Ovary (tissue), 9 donors: ENCODE results near the gene SMYD2. TPM values are rescaled to one million over a fixed set of nuclear protein-coding genes. Genes with fewer than 3 reads are reported as not detected.
"Not testable (repeated sequence)": the region's sequence is repeated elsewhere in the genome, so short reads cannot be mapped to it uniquely, and the experiment has no call there.

Experiments used
- DNase-seq, 5 donors: peaks; one replicate each; pipeline ENCODE4 v3.0.0-alpha.2; 2019 to 2020
- H3K27ac ChIP-seq, 2 donors: fragments of 200-600 bp; one replicate each; pipeline versions ENCODE4 v1.5.1 to v1.8.0; 2019 to 2022
- H3K27me3 ChIP-seq: fragments of 200-600 bp; one replicate; pipeline ENCODE4 v1.8.0; 2022
- H3K36me3 ChIP-seq: fragments of 200-600 bp; sonication (generic); one replicate; pipeline ENCODE4 v1.5.1; 2019
- H3K4me1 ChIP-seq: one replicate; pipeline ENCODE4 v1.8.1; 2013; ENCODE audit warnings: mild to moderate bottlenecking, moderate library complexity; ENCODE audit not compliant: insufficient read depth
- H3K4me3 ChIP-seq: fragments of 200-600 bp; sonication (generic); one replicate; pipeline ENCODE4 v1.5.1; 2017
- H3K9me3 ChIP-seq, 2 donors: fragments of 200-600 bp in 1 of 2; sonication (generic) in 1 of 2; one replicate each; pipeline versions ENCODE4 v1.5.1 to v1.8.1; 2013 to 2019; ENCODE audit warnings: mild to moderate bottlenecking in 1 of 2, moderate library complexity in 1 of 2
- EP300 ChIP-seq: sonication (generic); formaldehyde crosslinking; IDR thresholded peaks from one replicate; pipeline ENCODE4 v1.6.1; 2017; ENCODE audit warnings: antibody characterized with exemption
- POLR2A ChIP-seq: fragments of 450-650 bp; IDR thresholded peaks from one replicate; pipeline ENCODE4 v1.6.1; 2017; ENCODE audit warnings: antibody characterized with exemption, mild to moderate bottlenecking, moderate library complexity
- WGBS, 3 donors: extraction: QIAGEN DNeasy Blood & Tissue Kit in 1 of 3; methylation state at CpG; one replicate each; pipeline versions ENCODE4 v1.1.5 to v1.1.7; 2013 to 2017; 5-methylcytosine and 5-hydroxymethylcytosine counted together
- intact Hi-C, 4 donors: fragments of 100-400 bp; cut with DNase I; formaldehyde crosslinking; loops; one replicate each; pipeline versions ENCODE4 v1.11.0 to v1.15.1; 2022 to 2023
- polyA plus RNA-seq, 2 donors: library from polyadenylated mRNA; stranded (reverse); fragments of 200-250 nt in 1 of 2; fragments of 350-450 nt in 1 of 2; fragmentation: Illumina TruSeq in 1 of 2; extraction: RNeasy Lipid Tissue Mini Kit (QIAGEN cat#74804) in 1 of 2; gene quantifications; one replicate each; pipeline ENCODE4 v1.2.3, GENCODE V29; 2013 to 2014
- total RNA-seq, 7 donors: library from RNA; depleted of rRNA in 2 of 7; stranded (reverse); fragments of >200 nt in 2 of 7; fragmentation: NEBNext Ultra II Directional in 3 of 7; extraction: Animal tissue kit (Norgen Biotek cat#: 25700) in 3 of 7; gene quantifications; one replicate each; pipeline versions ENCODE4 v1.1.0 to v1.2.4, GENCODE V29; 2016 to 2023
- TF ChIP-seq, protein P1 (sequence below), 3 donors: fragments of 450-650 bp in 2 of 3; fragments of 200-600 bp in 1 of 3; IDR thresholded peaks; one replicate each; pipeline versions ENCODE4 v1.5.1 to v1.8.0; 2016 to 2022; ENCODE audit warnings: antibody characterized with exemption in 3 of 3, mild to moderate bottlenecking in 1 of 3
- donor health status: DM: no; HTN: no; CAD: no; lungs with moderate emphysema.
- donor health status: DM: no; HTN: no; CAD: no.
- donor health status: Bipolar disorder and iron deficiency.
- donor health status: DM: yes; HTN: yes; CAD: no.
- donor health status: DM: no; HTN: no; CAD: no.
- donor health status: DM: yes; HTN: yes; CAD: no.

Gene SMYD2
- total and polyA plus RNA-seq, 9 donors: 14.6 to 50.3 (median 17.2) TPM

DNA sequence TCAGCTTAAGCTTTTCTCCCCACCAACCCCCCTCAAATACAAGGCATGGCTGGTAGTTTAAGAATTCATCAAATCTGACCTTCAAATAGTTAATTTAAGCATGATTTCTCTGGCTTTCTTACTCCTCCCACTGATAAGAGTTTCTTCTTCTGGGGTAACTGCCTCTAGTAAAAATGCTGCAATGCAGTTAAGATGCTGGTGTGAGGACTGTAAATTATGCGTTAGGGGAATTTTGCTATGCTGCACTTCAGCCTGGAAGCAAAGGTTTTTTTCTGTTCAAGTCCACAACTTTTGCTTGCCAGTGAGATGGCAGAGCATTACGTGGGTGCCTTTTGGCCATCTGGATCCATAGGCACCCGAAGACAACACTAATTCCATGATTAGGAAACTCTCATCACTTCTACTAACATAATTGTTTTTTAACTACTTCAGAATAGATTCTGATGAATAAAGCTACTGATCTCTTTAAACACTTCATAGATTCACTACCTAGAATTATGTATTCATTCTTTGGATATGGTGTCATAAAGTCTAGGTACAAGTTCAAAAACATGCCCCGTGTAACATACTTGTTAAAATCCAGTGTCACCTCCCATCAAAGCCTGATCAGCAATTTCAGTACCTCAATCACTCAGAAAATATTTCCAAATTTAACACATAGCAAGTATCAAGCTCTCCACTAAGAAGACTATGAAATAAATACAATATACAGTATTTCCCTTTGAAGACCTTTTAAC, 8.8 kb upstream of the SMYD2 start:
- 11 to 24% (median 13%) methylated on average over 4 of the region's 4 CpGs for WGBS, 3 donors
- H3K27me3 ChIP-seq: no peaks in the 10 kb centered on the region
- DNase-seq: no peak
- H3K4me1 ChIP-seq: no peaks in the 10 kb centered on the region
- H3K4me3 ChIP-seq: no peak overlapping the region
- H3K36me3 ChIP-seq: no peaks in the 10 kb centered on the region
- TF ChIP-seq EP300: no peak
- TF ChIP-seq, protein P1, sequence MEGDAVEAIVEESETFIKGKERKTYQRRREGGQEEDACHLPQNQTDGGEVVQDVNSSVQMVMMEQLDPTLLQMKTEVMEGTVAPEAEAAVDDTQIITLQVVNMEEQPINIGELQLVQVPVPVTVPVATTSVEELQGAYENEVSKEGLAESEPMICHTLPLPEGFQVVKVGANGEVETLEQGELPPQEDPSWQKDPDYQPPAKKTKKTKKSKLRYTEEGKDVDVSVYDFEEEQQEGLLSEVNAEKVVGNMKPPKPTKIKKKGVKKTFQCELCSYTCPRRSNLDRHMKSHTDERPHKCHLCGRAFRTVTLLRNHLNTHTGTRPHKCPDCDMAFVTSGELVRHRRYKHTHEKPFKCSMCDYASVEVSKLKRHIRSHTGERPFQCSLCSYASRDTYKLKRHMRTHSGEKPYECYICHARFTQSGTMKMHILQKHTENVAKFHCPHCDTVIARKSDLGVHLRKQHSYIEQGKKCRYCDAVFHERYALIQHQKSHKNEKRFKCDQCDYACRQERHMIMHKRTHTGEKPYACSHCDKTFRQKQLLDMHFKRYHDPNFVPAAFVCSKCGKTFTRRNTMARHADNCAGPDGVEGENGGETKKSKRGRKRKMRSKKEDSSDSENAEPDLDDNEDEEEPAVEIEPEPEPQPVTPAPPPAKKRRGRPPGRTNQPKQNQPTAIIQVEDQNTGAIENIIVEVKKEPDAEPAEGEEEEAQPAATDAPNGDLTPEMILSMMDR (IDR thresholded peaks at IDR 0.05): no peak
- intact Hi-C loops: no loop called here
- no peak overlapping the region for H3K27ac ChIP-seq
- H3K9me3 ChIP-seq: no peaks in the 10 kb centered on the region

DNA sequence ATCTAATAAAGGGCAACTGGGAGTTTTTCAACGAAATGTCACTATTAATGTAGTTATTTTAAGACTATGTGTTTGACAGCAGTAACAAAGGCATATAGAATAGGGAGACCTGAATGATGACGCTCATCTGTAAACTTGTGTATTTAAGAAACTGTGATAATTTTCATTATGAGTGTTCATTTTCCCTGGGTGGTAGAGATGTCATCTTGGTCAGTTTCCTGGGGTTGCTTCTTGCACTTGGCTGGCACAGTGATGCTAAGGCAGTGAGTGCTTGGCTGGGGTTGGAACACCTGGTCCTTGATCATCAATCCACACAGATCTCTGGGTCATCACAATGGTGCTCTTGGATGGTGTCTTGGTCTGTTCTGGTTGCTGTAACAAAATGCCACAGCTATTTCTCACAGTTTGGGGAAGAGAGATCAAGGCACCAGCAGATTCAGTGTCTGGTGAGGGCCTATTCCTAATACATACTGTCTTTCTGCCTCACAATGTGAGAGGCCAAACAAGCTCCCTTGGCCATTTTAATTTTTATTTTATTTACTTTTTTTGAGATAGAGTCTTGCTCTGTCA, 7.9 kb upstream of the SMYD2 start:
- 65 to 74% (median 66%) methylated on average over 2 of the region's 2 CpGs for WGBS, 3 donors

DNA sequence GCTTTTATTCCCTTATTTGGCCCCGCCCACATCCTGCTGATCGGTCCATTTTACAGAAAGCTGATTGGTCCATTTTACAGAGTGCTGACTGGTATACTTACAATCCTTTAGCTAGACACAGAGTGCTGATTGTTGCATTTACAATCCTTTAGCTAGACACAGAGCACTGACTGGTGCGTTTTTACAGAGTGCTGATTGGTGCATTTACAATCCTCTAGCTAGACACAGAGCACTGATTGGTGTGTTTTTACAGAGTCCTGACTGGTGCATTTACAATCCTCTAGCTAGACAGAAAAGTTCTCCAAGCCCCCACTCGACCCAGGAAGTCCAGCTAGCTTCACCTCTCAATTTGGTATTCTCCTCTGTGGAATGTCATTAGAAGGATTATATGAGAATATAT, 5.3 kb upstream of the SMYD2 start:
- H3K9me3 ChIP-seq, H3K4me1 ChIP-seq, H3K27ac ChIP-seq, DNase-seq, H3K36me3 ChIP-seq, H3K4me3 ChIP-seq, intact Hi-C loops, H3K27me3 ChIP-seq: not testable (repeated sequence)
- 90 to 92% (median 92%) methylated on average over 4 of the region's 4 CpGs for WGBS, 3 donors

More for the DNA sequence above, 7.9 kb upstream of the SMYD2 start:
- Histone ChIP-seq H3K27ac (no peak overlapping the region), H3K4me3 (no peak overlapping the region), H3K36me3 (no peaks in the 10 kb centered on the region), H3K9me3 (no peaks in the 10 kb centered on the region), H3K27me3 (no peaks in the 10 kb centered on the region), H3K4me1 (no peaks in the 10 kb centered on the region)
- TF ChIP-seq EP300: no peak
- TF ChIP-seq, protein P1 (IDR thresholded peaks at IDR 0.05): no peak
- no peak for TF ChIP-seq POLR2A
- DNase-seq: no peak
- intact Hi-C loops: no loop called here

DNA sequence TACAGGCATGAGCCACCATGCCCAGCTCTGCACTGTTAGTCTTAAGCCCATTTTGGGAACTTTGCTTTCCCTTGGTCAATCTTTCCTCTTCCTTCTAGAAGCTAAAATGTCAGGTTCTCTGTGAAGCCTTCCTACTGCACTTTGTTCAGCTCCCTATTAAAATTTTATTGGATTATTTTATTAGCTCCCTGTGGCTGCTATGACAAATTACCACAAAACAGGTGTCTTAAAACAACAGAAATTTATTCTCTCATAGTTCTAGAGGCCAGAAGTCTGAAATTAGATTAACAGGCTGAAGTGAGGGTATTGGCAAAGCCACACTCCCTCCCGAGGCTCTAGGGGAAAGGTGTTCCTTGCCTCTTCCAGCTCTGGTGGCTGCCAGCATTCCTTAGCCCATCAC, 4.2 kb upstream of the SMYD2 start:
- no peak for DNase-seq
- TF ChIP-seq, protein P1 (IDR thresholded peaks at IDR 0.05): no peak
- TF ChIP-seq POLR2A (no peak), EP300 (no peak)
- 29 to 44% (median 44%) methylated on average over 1 of the region's 1 CpG for WGBS, 3 donors
- Histone ChIP-seq H3K36me3 (no peaks in the 10 kb centered on the region), H3K4me1 (peaks cover 1% of the 10 kb centered on the region), H3K9me3 (no peaks in the 10 kb centered on the region), H3K27me3 (no peaks in the 10 kb centered on the region), H3K27ac (no peak overlapping the region), H3K4me3 (no peak overlapping the region)
- intact Hi-C loops: no loop called here
